Motor neuron (in vitro differentiated cells): Measurements from ENCODE around the gene SUPT4H1. TPM values are rescaled to one million over a fixed set of nuclear protein-coding genes. Genes with fewer than 3 reads are reported as not detected.

Experiments
- ATAC-seq, 8 experiments: fragments of 200-7000 bp; cut with Tn5 transposase; replicated peaks in 6 of 8; 2 replicates each; pipeline ENCODE4 v1.8.0; 2021; ENCODE audit warnings: mild to moderate bottlenecking in 8 of 8, moderate library complexity in 8 of 8
- H3K27ac ChIP-seq, 2 donors: fragments of 250-450 bp; sonication (Bioruptor Pico); 2 replicates each; pipeline ENCODE4 v1.9.0; 2021; ENCODE audit warnings: antibody characterized with exemption in 2 of 2, mild to moderate bottlenecking in 2 of 2, moderate library complexity in 1 of 2
- H3K4me1 ChIP-seq, 2 donors: fragments of 250-450 bp; sonication (Bioruptor Pico); replicated peaks in 1 of 2; 2 replicates each; pipeline ENCODE4 v1.6.1; 2021; ENCODE audit warnings: antibody characterized with exemption in 2 of 2, mild to moderate bottlenecking in 2 of 2, moderate library complexity in 1 of 2
- H3K4me3 ChIP-seq, 5 donors: fragments of 250-450 bp; sonication (Bioruptor Pico); 2 replicates each; pipeline ENCODE4 v1.9.0; 2021; ENCODE audit warnings: antibody characterized with exemption in 5 of 5, mild to moderate bottlenecking in 5 of 5, moderate library complexity in 4 of 5
- WGBS, 10 experiments: fragments of 450-650 bp; shearing (Covaris generic); methylation state at CpG; one replicate each; pipeline ENCODE4 v1.0.0; 2022; 5-methylcytosine and 5-hydroxymethylcytosine counted together
- in situ Hi-C, 9 experiments: fragments of 400-800 bp; cut with MboI; loops; one replicate each; pipeline ENCODE4 v1.15.0; 2021; ENCODE audit warnings: low sequenced_read_pairs in 9 of 9, low pct_unique_long_range_greater_than_20kb in 2 of 9; ENCODE audit not compliant: unreplicated experiment in 9 of 9
- total RNA-seq, 8 experiments: library from RNA; unstranded; fragments of 300-600 nt; gene quantifications; 2 replicates each; pipeline versions ENCODE4 v1.2.3 to v1.2.4, GENCODE V29; 2022

Gene SUPT4H1
- total RNA-seq, 8 experiments from 2014 or later: 47.7 to 87.5 (median 62.3) TPM

- H3K27ac ChIP-seq: no peak overlapping the region
- no peak overlapping the region for H3K4me3 ChIP-seq
- in situ Hi-C loops: no loop called here
- H3K4me1 ChIP-seq: no peaks in the 10 kb centered on the region
- 30 to 100% (median 83%) methylated on average over 1 to 2 of the region's 9 CpGs; no CpG with 5 or more reads in 4 of the 10 experiments for WGBS, 10 experiments
- ATAC-seq: no peak
These were observed 49.7 kb downstream of the SUPT4H1 start for GRCh38 chr17:58302171-58302918.

- Histone ChIP-seq H3K4me1 (no peaks in the 10 kb centered on the region), H3K27ac (no peak overlapping the region), H3K4me3 (no peak overlapping the region)
- in situ Hi-C loops: no loop called here
- WGBS, 10 experiments: 97% methylated on average over 6 of the region's 16 CpGs; no CpG with 5 or more reads in 9 of the 10 experiments
- ATAC-seq: peak in 3 of 8 experiments; percentile 72 to 78 (median 73)
These were observed 50.4 kb downstream of the SUPT4H1 start for GRCh38 chr17:58301504-58302150.

- H3K4me3 ChIP-seq: no peak overlapping the region
- WGBS, 10 experiments: 0 to 100% (median 79%) methylated on average over 1 to 5 of the region's 6 CpGs
These were observed 51.7 kb downstream of the SUPT4H1 start for GRCh38 chr17:58300336-58300735.

More at GRCh38 chr17:58300336-58300735, 51.7 kb downstream of the SUPT4H1 start:
- Histone ChIP-seq H3K4me1 (no peaks in the 10 kb centered on the region), H3K27ac (no peak overlapping the region)
- ATAC-seq: no peak
- in situ Hi-C loops: no loop called here

Other genes with a start within 250 kb of the SUPT4H1 start
- under 1 TPM in 5 of 8 experiments, not detected in 3; 0.05 to 0.76 (median 0.25) TPM for gene OR4D1, start 203.8 kb downstream of the SUPT4H1 start, total RNA-seq
- gene OR4D2, start 185.2 kb downstream of the SUPT4H1 start, total RNA-seq: under 1 TPM in 3 of 8 experiments, not detected in 5; 0.17 to 0.35 (median 0.28) TPM
- gene EPX, start 159.5 kb downstream of the SUPT4H1 start, total RNA-seq: under 1 TPM in 5 of 8 experiments, not detected in 3; 0.27 to 0.66 (median 0.38) TPM
- 10 to 100 TPM in 7 of 8 experiments, 1 to 10 TPM in 1; 7.4 to 32.3 (median 20.9) TPM for gene MKS1, start 132.9 kb downstream of the SUPT4H1 start, total RNA-seq
- 1 to 10 TPM in 2 of 8 experiments, under 1 TPM in 5, not detected in 1; 0.08 to 1.2 (median 0.16) TPM for gene LPO, start 113.6 kb downstream of the SUPT4H1 start, total RNA-seq
- 1 to 10 TPM in 2 of 8 experiments, under 1 TPM in 3, not detected in 3; 0.18 to 3.2 (median 0.59) TPM for gene MPO, start 71.3 kb downstream of the SUPT4H1 start, total RNA-seq
- 10 to 100 TPM in 5 of 8 experiments, 1 to 10 TPM in 2, under 1 TPM in 1; 0.76 to 23.0 (median 13.2) TPM for gene TSPOAP1, start 23.4 kb downstream of the SUPT4H1 start, total RNA-seq
- gene RNF43, start 65.3 kb upstream of the SUPT4H1 start, total RNA-seq: 1 to 10 TPM in 2 of 8 experiments, under 1 TPM in 5, not detected in 1; 0.11 to 2.1 (median 0.41) TPM
- under 1 TPM in 5 of 8 experiments, not detected in 3; 0.04 to 0.14 (median 0.05) TPM for gene HSF5, start 136.2 kb upstream of the SUPT4H1 start, total RNA-seq
- 10 to 100 TPM; 29.7 to 69.7 (median 50.5) TPM for gene MTMR4, start 162.4 kb upstream of the SUPT4H1 start, total RNA-seq